Measurements from ENCODE around the gene B3GALNT1.
"Not testable (repeated sequence)": the region's sequence is repeated elsewhere in the genome, so short reads cannot be mapped to it uniquely, and the experiment has no call there.

Gene B3GALNT1

DNA sequence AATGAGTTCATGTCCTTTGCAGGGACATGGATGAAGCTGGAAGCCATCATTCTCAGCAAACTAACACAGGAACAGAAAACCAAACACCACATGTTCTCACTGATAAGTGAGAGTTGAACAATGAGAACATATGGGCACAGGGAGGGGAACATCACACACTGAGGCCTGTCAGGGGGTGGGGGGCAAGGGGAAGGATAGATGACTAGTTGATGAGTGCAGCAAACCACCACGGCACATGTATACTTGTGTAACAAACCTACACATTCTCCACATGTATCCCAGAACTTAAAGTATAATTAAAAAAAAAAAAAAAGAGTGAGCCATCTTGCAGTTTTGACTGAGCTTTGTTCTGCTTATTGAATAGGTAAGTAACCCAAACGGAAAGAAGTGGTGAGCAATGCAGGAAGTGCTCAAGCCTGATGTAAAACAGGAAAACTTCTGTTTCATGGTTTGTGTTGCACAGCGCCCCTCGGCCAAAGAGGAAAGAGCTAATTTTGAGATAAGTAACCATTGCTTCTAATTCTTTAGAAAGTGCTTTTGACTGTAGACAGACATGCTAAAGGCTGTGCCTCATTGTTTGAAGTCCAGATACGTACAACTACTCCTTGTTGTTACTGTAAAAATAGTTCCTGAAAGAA lies 70.1 kb downstream of the B3GALNT1 start:
- no CpG with 5 or more reads among the region's 5 CpGs for WGBS (ENCODE audit: extremely low coverage, insufficient coverage, low lambda C conversion rate)

More for the DNA sequence above, 70.1 kb downstream of the B3GALNT1 start:
- H4K8ac ChIP-seq (ENCODE audit: low read depth, low read length); H3K4me3 ChIP-seq (ENCODE audit: low read length); H3K4ac ChIP-seq (ENCODE audit: low read depth, low read length); H2BK15ac ChIP-seq (replicated peaks; ENCODE audit: low read depth); H3K36me3 ChIP-seq (ENCODE audit: control insufficient read depth, insufficient read depth, low read length); DNase-seq; H3K79me2 ChIP-seq (ENCODE audit: control insufficient read depth, insufficient read depth, low read length); H3K4me2 ChIP-seq (ENCODE audit: low read length); H2BK5ac ChIP-seq (ENCODE audit: low read length); H3K4me1 ChIP-seq (ENCODE audit: control insufficient read depth, low read depth, low read length); H3K27ac ChIP-seq (ENCODE audit: low read depth, low read length); H3K9ac ChIP-seq (ENCODE audit: low read length); H3K56ac ChIP-seq (ENCODE audit: low read length); H3K79me1 ChIP-seq (ENCODE audit: low read length); H3K23ac ChIP-seq (ENCODE audit: low read length); H3K18ac ChIP-seq (ENCODE audit: low read length); H3K27me3 ChIP-seq (ENCODE audit: insufficient read depth, low read length, poor library complexity); H2BK120ac ChIP-seq (ENCODE audit: low read depth, low read length); H2AK5ac ChIP-seq (ENCODE audit: low read length); H4K5ac ChIP-seq (ENCODE audit: low read length): not testable (repeated sequence)

Measured in mesendoderm (in vitro differentiated cells).